H9 (cell line): ENCODE measurements around the gene ZNF215. TPM values are rescaled to one million over a fixed set of nuclear protein-coding genes. Genes with fewer than 3 reads are reported as not detected.

Source experiments
- DNase-seq: peaks from one replicate; pipeline ENCODE4 v3.0.0-alpha.2; 2017
- H2AFZ ChIP-seq: one replicate; pipeline ENCODE4 v1.6.1; 2013; ENCODE audit warnings: mild to moderate bottlenecking, low read length, control low read depth, moderate library complexity
- H2AK5ac ChIP-seq: 2 replicates; pipeline ENCODE4 v1.6.1; 2013; ENCODE audit warnings: low read length, control low read depth, mixed read lengths; ENCODE audit not compliant: insufficient read length
- H2BK120ac ChIP-seq: one replicate; pipeline ENCODE4 v1.6.1; 2013; ENCODE audit warnings: low read depth, mild to moderate bottlenecking, low read length, control low read depth, inconsistent platforms; ENCODE audit not compliant: poor library complexity, severe bottlenecking
- H2BK12ac ChIP-seq: 2 replicates; pipeline ENCODE4 v1.6.1; 2013; ENCODE audit warnings: low read length, control low read depth, mixed read lengths, low read depth; ENCODE audit not compliant: insufficient read length
- H2BK15ac ChIP-seq: 2 replicates; pipeline ENCODE4 v1.6.1; 2013; ENCODE audit warnings: low read depth, low read length, control low read depth
- H2BK20ac ChIP-seq: one replicate; pipeline ENCODE4 v1.6.1; 2013; ENCODE audit warnings: low read depth, mild to moderate bottlenecking, low read length, control low read depth, inconsistent platforms; ENCODE audit not compliant: poor library complexity, severe bottlenecking
- H2BK5ac ChIP-seq: 2 replicates; pipeline ENCODE4 v1.6.1; 2013; ENCODE audit warnings: low read length, control low read depth, mixed read lengths; ENCODE audit not compliant: insufficient read length
- H3K14ac ChIP-seq: 2 replicates; pipeline ENCODE4 v1.6.1; 2013; ENCODE audit warnings: low read length, control low read depth; ENCODE audit not compliant: insufficient read depth
- H3K18ac ChIP-seq: 2 replicates; pipeline ENCODE4 v1.6.1; 2013; ENCODE audit warnings: low read depth, mild to moderate bottlenecking, mixed read lengths, low read length, control low read depth; ENCODE audit not compliant: insufficient read length
- H3K23ac ChIP-seq: 2 replicates; pipeline ENCODE4 v1.6.1; 2013; ENCODE audit warnings: low read length, control low read depth, mixed read lengths, low read depth; ENCODE audit not compliant: insufficient read length
- H3K23me2 ChIP-seq: 2 replicates; pipeline ENCODE4 v1.6.1; 2013; ENCODE audit warnings: low read depth, mild to moderate bottlenecking, mixed read lengths, low read length, control low read depth; ENCODE audit not compliant: insufficient read length, poor library complexity, severe bottlenecking
- H3K27ac ChIP-seq: 2 replicates; pipeline ENCODE4 v1.5.1; 2013; ENCODE audit warnings: low read length, control low read depth, mixed read lengths, low read depth; ENCODE audit not compliant: insufficient read length
- H3K27me3 ChIP-seq: 2 replicates; pipeline ENCODE4 v1.6.1; 2013; ENCODE audit warnings: low read length, control low read depth, inconsistent platforms; ENCODE audit not compliant: insufficient read depth
- H3K4ac ChIP-seq: 2 replicates; pipeline ENCODE4 v1.6.1; 2013; ENCODE audit warnings: low read depth, mild to moderate bottlenecking, control low read depth, inconsistent platforms, low read length, moderate library complexity
- H3K4me1 ChIP-seq: 2 replicates; pipeline ENCODE4 v1.6.1; 2013; ENCODE audit warnings: low read length, control low read depth, inconsistent platforms; ENCODE audit not compliant: insufficient read depth
- H3K4me2 ChIP-seq: 2 replicates; pipeline ENCODE4 v1.6.1; 2013; ENCODE audit warnings: low read length, control low read depth, mixed read lengths; ENCODE audit not compliant: insufficient read length, insufficient read depth
- H3K56ac ChIP-seq: 2 replicates; pipeline ENCODE4 v1.6.1; 2013; ENCODE audit warnings: low read depth, mild to moderate bottlenecking, mixed read lengths, low read length, control low read depth; ENCODE audit not compliant: insufficient read length
- H3K79me1 ChIP-seq: 2 replicates; pipeline ENCODE4 v1.6.1; 2013; ENCODE audit warnings: low read depth, mild to moderate bottlenecking, moderate library complexity, low read length, control low read depth, inconsistent platforms; ENCODE audit not compliant: insufficient read depth, poor library complexity, severe bottlenecking
- H3K79me2 ChIP-seq: 2 replicates; pipeline ENCODE4 v1.6.1; 2013; ENCODE audit warnings: low read length, control low read depth, inconsistent platforms; ENCODE audit not compliant: insufficient read depth
- H3K9ac ChIP-seq: 2 replicates; pipeline ENCODE4 v1.6.1; 2013; ENCODE audit warnings: low read length, control low read depth, mixed read lengths; ENCODE audit not compliant: insufficient read length; ENCODE audit errors: extremely low read depth
- H3K9me3 ChIP-seq: one replicate; pipeline ENCODE4 v1.6.1; 2013; ENCODE audit warnings: low read depth, low read length, inconsistent platforms; ENCODE audit not compliant: control insufficient read depth
- H3T11ph ChIP-seq: one replicate; pipeline ENCODE4 v1.6.1; 2013; ENCODE audit warnings: mild to moderate bottlenecking, low read length, control low read depth, inconsistent platforms
- H4K20me1 ChIP-seq: one replicate; pipeline ENCODE4 v1.6.1; 2013; ENCODE audit not compliant: control insufficient read depth, insufficient read length, insufficient read depth
- H4K5ac ChIP-seq: 2 replicates; pipeline ENCODE4 v1.6.1; 2013; ENCODE audit warnings: low read depth, mild to moderate bottlenecking, mixed read lengths, low read length, control low read depth; ENCODE audit not compliant: insufficient read length
- H4K8ac ChIP-seq: replicated peaks from 2 replicates; pipeline ENCODE4 v1.6.1; 2013; ENCODE audit warnings: low read length, control low read depth, mixed read lengths, low read depth; ENCODE audit not compliant: insufficient read length
- H4K91ac ChIP-seq: 2 replicates; pipeline ENCODE4 v1.6.1; 2013; ENCODE audit warnings: low read depth, mild to moderate bottlenecking, moderate library complexity, mixed read lengths, low read length, control low read depth; ENCODE audit not compliant: insufficient read length
- H3K27ac Mint-ChIP-seq, 3 experiments: 2 replicates in 2 of 3; 3 replicates in 1 of 3; pipeline ENCODE4 v1.8.0; 2020 to 2021; ENCODE audit warnings: mixed read lengths in 3 of 3, mild to moderate bottlenecking in 1 of 3, moderate library complexity in 1 of 3
- H3K27me3 Mint-ChIP-seq: 2 replicates; pipeline ENCODE4 v1.8.0; 2021; ENCODE audit warnings: low read depth, mild to moderate bottlenecking, moderate library complexity, mixed read lengths
- H3K36me3 Mint-ChIP-seq, 3 experiments: 2 replicates in 2 of 3; 3 replicates in 1 of 3; pipeline ENCODE4 v1.8.0; 2020 to 2021; ENCODE audit warnings: low read depth in 3 of 3, mixed read lengths in 3 of 3; ENCODE audit not compliant: insufficient read depth in 1 of 3
- H3K4me1 Mint-ChIP-seq, 2 experiments: 2 replicates each; pipeline ENCODE4 v1.8.0; 2020; ENCODE audit warnings: mixed read lengths in 2 of 2
- H3K4me3 Mint-ChIP-seq, 2 experiments: 2 replicates in 1 of 2; 3 replicates in 1 of 2; pipeline ENCODE4 v1.8.0; 2020 to 2021; ENCODE audit warnings: mild to moderate bottlenecking in 2 of 2, mixed read lengths in 2 of 2, moderate library complexity in 1 of 2
- H3K9me3 Mint-ChIP-seq, 2 experiments: 2 replicates in 1 of 2; 3 replicates in 1 of 2; pipeline ENCODE4 v1.8.0; 2020; ENCODE audit warnings: mild to moderate bottlenecking in 2 of 2, mixed read lengths in 2 of 2, moderate library complexity in 1 of 2
- WGBS: extraction: QIAGEN DNeasy Blood & Tissue Kit; methylation state at CpG from one replicate; pipeline ENCODE4 v1.1.7; 2013; ENCODE audit warnings: missing lambda C conversion rate, low lambda C conversion rate, mixed read lengths; ENCODE audit not compliant: insufficient read length; ENCODE audit errors: extremely low coverage; 5-methylcytosine and 5-hydroxymethylcytosine counted together
- total RNA-seq: library from RNA; stranded (reverse); gene quantifications from 2 replicates; pipeline ENCODE4 v1.2.1, GENCODE V29; 2021
- TF ChIP-seq, protein P1 (sequence below): fragments of 200-600 bp; sonication (generic); conservative IDR thresholded peaks from 3 replicates; pipeline ENCODE4 v1.8.0; 2021; ENCODE audit warnings: antibody characterized with exemption, mild to moderate bottlenecking

ZNF215 gene
- total RNA-seq, 1 experiment from 2014 or later, result 18.0 TPM

DNA sequence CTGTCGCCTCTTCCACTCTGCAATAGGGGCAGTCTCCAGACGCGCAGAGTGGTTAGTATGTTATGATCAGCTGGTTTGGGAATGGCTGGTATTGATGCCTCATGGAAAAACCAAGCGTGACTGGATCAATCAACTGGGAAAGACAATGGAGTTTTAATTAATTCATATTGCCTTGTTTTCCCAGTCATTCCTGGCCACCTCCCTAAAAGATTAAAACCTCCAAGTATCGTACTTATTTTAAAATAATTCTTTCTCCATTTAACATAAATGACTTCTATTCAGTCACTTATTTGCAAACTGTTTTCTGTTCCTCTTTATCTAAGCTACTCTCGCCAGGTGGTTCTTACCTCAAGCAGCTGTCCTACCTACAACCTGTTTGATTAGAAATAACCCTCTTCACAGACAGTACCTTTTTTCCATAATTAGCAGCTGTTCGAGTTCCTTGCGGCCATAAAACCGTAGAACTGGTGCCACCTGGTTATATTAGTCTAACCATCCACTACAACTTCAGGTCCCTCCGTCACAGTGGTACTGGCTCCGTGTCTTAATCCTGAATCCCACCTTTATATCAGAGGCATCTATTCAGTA is 898 bp downstream of the ZNF215 start:
- no peak overlapping the region for H3K14ac ChIP-seq
- H3K56ac ChIP-seq, result no peak overlapping the region
- no peak for DNase-seq
- Mint-ChIP-seq H3K4me1 (peaks cover 22 to 23% of the 10 kb centered on the region in 2 experiments), H3K36me3 (peaks cover 7 to 15% (median 12%) of the 10 kb centered on the region in 3 experiments; a peak in 6 of 7 replicates), H3K4me3 (peak overlapping the region; percentile 96 to 97), H3K9me3 (no peaks in the 10 kb centered on the region), H3K27ac (no peak overlapping the region), H3K27me3 (no peaks in the 10 kb centered on the region)
- H4K91ac ChIP-seq, result no peak overlapping the region
- H2BK120ac ChIP-seq, result no peak overlapping the region
- H3K4ac ChIP-seq, result no peak overlapping the region
- TF ChIP-seq, protein P1, sequence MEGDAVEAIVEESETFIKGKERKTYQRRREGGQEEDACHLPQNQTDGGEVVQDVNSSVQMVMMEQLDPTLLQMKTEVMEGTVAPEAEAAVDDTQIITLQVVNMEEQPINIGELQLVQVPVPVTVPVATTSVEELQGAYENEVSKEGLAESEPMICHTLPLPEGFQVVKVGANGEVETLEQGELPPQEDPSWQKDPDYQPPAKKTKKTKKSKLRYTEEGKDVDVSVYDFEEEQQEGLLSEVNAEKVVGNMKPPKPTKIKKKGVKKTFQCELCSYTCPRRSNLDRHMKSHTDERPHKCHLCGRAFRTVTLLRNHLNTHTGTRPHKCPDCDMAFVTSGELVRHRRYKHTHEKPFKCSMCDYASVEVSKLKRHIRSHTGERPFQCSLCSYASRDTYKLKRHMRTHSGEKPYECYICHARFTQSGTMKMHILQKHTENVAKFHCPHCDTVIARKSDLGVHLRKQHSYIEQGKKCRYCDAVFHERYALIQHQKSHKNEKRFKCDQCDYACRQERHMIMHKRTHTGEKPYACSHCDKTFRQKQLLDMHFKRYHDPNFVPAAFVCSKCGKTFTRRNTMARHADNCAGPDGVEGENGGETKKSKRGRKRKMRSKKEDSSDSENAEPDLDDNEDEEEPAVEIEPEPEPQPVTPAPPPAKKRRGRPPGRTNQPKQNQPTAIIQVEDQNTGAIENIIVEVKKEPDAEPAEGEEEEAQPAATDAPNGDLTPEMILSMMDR, result no peak
- no peak overlapping the region for H3K23ac ChIP-seq
- no peak overlapping the region for H2AFZ ChIP-seq
- no peak overlapping the region for H3K27ac ChIP-seq
- peak overlapping the region; percentile 78 for H3K9ac ChIP-seq
- H2BK12ac ChIP-seq, result no peak overlapping the region
- H4K5ac ChIP-seq, result no peak overlapping the region
- WGBS, result 100% methylated on average over 1 of the region's 11 CpGs
- peaks cover 1% of the 10 kb centered on the region; the same call in 1 of the 2 replicates for H3K79me2 ChIP-seq
- H3K4me2 ChIP-seq, result peak overlapping the region; percentile 100
- H3K9me3 ChIP-seq, result no peaks in the 10 kb centered on the region
- no peak overlapping the region for H2BK20ac ChIP-seq
- H3T11ph ChIP-seq, result no peak overlapping the region
- no peaks in the 10 kb centered on the region for H3K79me1 ChIP-seq
- no peaks in the 10 kb centered on the region for H3K27me3 ChIP-seq
- H4K20me1 ChIP-seq, result no peaks in the 10 kb centered on the region
- H2BK15ac ChIP-seq, result no peak overlapping the region
- H3K18ac ChIP-seq, result peak overlapping the region; percentile 69
- H3K23me2 ChIP-seq, result peaks cover 7% of the 10 kb centered on the region
- no peaks in the 10 kb centered on the region; the same call in 1 of the 2 replicates for H3K4me1 ChIP-seq
- H4K8ac ChIP-seq, result peak overlapping the region; percentile 2
- no peak overlapping the region for H2BK5ac ChIP-seq
- no peak overlapping the region for H2AK5ac ChIP-seq
